Osteoblast (primary cell): Measurements from ENCODE around the gene COL18A1. TPM values are rescaled to one million over a fixed set of nuclear protein-coding genes. Genes with fewer than 3 reads are reported as not detected.

Experiments used
- DNase-seq: peaks from one replicate; pipeline ENCODE4 v3.0.0; 2011; ENCODE audit warnings: low spot score, mixed read lengths; ENCODE audit not compliant: insufficient read length; ENCODE audit errors: missing footprints
- H2AFZ ChIP-seq: 2 replicates; pipeline ENCODE4 v1.6.0; 2011; ENCODE audit warnings: mild to moderate bottlenecking, low read length
- H3K27ac ChIP-seq: 2 replicates; pipeline ENCODE4 v1.5.1; 2011; ENCODE audit warnings: mild to moderate bottlenecking, low read depth, low read length, moderate library complexity
- H3K27me3 ChIP-seq: 2 replicates; pipeline ENCODE4 v1.6.0; 2012; ENCODE audit warnings: mild to moderate bottlenecking, control low read depth, inconsistent platforms, low read length, moderate library complexity; ENCODE audit not compliant: insufficient read depth
- H3K36me3 ChIP-seq: 2 replicates; pipeline ENCODE4 v1.5.1; 2011; ENCODE audit warnings: mild to moderate bottlenecking, low read length, control low read depth, moderate library complexity; ENCODE audit not compliant: insufficient read depth
- H3K4me1 ChIP-seq: 2 replicates; pipeline ENCODE4 v1.5.1; 2011; ENCODE audit warnings: mild to moderate bottlenecking, low read length, control low read depth, moderate library complexity; ENCODE audit not compliant: insufficient read depth
- H3K4me2 ChIP-seq: 2 replicates; pipeline ENCODE4 v1.6.0; 2011; ENCODE audit warnings: mild to moderate bottlenecking, low read length; ENCODE audit not compliant: insufficient read depth
- H3K4me3 ChIP-seq: fragments of 200-600 bp; sonication (generic); 3 replicates; pipeline ENCODE4 v1.5.1; 2012; ENCODE audit warnings: mild to moderate bottlenecking, low read length, inconsistent platforms; ENCODE audit not compliant: insufficient read depth
- H3K79me2 ChIP-seq: 2 replicates; pipeline ENCODE4 v1.6.0; 2012; ENCODE audit warnings: mild to moderate bottlenecking, low read length, control low read depth, inconsistent platforms; ENCODE audit not compliant: insufficient read depth
- H3K9me3 ChIP-seq: 2 replicates; pipeline ENCODE4 v1.5.1; 2011; ENCODE audit warnings: low read depth, low read length, control low read depth
- H4K20me1 ChIP-seq: 2 replicates; pipeline ENCODE4 v1.6.0; 2012; ENCODE audit warnings: mild to moderate bottlenecking, low read length, control low read depth; ENCODE audit not compliant: insufficient read depth
- CTCF ChIP-seq: IDR thresholded peaks from 2 replicates; pipeline ENCODE4 v1.5.1; 2011; ENCODE audit warnings: mild to moderate bottlenecking, low read depth, low read length, moderate library complexity; ENCODE audit errors: extremely low read depth
- total RNA-seq: library from RNA; depleted of rRNA; stranded (reverse); fragments of >200 nt; gene quantifications from 2 replicates; pipeline ENCODE4 v1.2.3, GENCODE V29; 2012

The COL18A1 gene
- total RNA-seq, 1 donor = 8.3 TPM

- peak; percentile 85 for DNase-seq
- Histone ChIP-seq H3K27ac (no peak overlapping the region), H3K4me1 (no peaks in the 10 kb centered on the region), H3K79me2 (no peaks in the 10 kb centered on the region), H3K27me3 (no peaks in the 10 kb centered on the region), H3K4me3 (no peak overlapping the region), H4K20me1 (no peaks in the 10 kb centered on the region), H3K36me3 (no peaks in the 10 kb centered on the region), H3K4me2 (no peak overlapping the region), H2AFZ (no peak overlapping the region), H3K9me3 (no peaks in the 10 kb centered on the region)
- no peak for TF ChIP-seq CTCF
These were observed 83.1 kb downstream of the COL18A1 start for GRCh38 chr21:45487891-45488600.

GRCh38 chr21:45488931-45489721 is 84.2 kb downstream of the COL18A1 start:
- Histone ChIP-seq H3K79me2 (no peaks in the 10 kb centered on the region), H3K9me3 (no peaks in the 10 kb centered on the region), H3K27me3 (no peaks in the 10 kb centered on the region), H3K27ac (no peak overlapping the region), H2AFZ (no peak overlapping the region), H3K36me3 (no peaks in the 10 kb centered on the region), H3K4me2 (no peak overlapping the region), H3K4me3 (no peak overlapping the region), H4K20me1 (no peaks in the 10 kb centered on the region), H3K4me1 (no peaks in the 10 kb centered on the region)
- DNase-seq = peak; percentile 85
- no peak for TF ChIP-seq CTCF

GRCh38 chr21:45489722-45489982 is 84.7 kb downstream of the COL18A1 start:
- no peak for TF ChIP-seq CTCF
- H3K27ac ChIP-seq = no peak overlapping the region
- H3K79me2 ChIP-seq = no peaks in the 10 kb centered on the region
- no peaks in the 10 kb centered on the region for H3K9me3 ChIP-seq
- H4K20me1 ChIP-seq = no peaks in the 10 kb centered on the region
- H3K4me2 ChIP-seq = no peak overlapping the region
- no peaks in the 10 kb centered on the region for H3K36me3 ChIP-seq
- no peak overlapping the region for H2AFZ ChIP-seq
- H3K4me1 ChIP-seq = no peaks in the 10 kb centered on the region
- no peak overlapping the region for H3K4me3 ChIP-seq
- H3K27me3 ChIP-seq = no peaks in the 10 kb centered on the region
- peak; percentile 80 for DNase-seq

- Histone ChIP-seq H2AFZ (no peak overlapping the region), H3K9me3 (no peaks in the 10 kb centered on the region), H3K79me2 (no peaks in the 10 kb centered on the region), H3K4me2 (no peak overlapping the region), H3K4me1 (no peaks in the 10 kb centered on the region), H3K27me3 (no peaks in the 10 kb centered on the region), H4K20me1 (no peaks in the 10 kb centered on the region), H3K36me3 (no peaks in the 10 kb centered on the region), H3K4me3 (no peak overlapping the region), H3K27ac (no peak overlapping the region)
- no peak for TF ChIP-seq CTCF
- DNase-seq = no peak
These were observed 85.2 kb downstream of the COL18A1 start for GRCh38 chr21:45490049-45490731.
